Stimulated activated CD4-positive, alpha-beta T cell treated with anti-CD3 and anti-CD28 coated beads, Interleukin-1b, Interleukin-23, amount 100 ng/mL, for 1 hour (primary cell): Measurements from ENCODE around the gene CAPN3.

Source experiments
- DNase-seq, 2 donors: peaks; one replicate each; pipeline ENCODE4 v3.0.0-alpha.2; 2020; ENCODE audit warnings: low read depth in 2 of 2

The CAPN3 gene

GRCh38 chr15:42453826-42454225, 94.5 kb downstream of the CAPN3 start:
- DNase-seq = no peak

- DNase-seq = no peak
Observed at GRCh38 chr15:42456531-42456930, 97.2 kb downstream of the CAPN3 start.

GRCh38 chr15:42456971-42457370, 97.7 kb downstream of the CAPN3 start:
- no peak for DNase-seq

GRCh38 chr15:42457445-42458442, 98.4 kb downstream of the CAPN3 start:
- DNase-seq = no peak

GRCh38 chr15:42461261-42461660, 102.0 kb downstream of the CAPN3 start:
- DNase-seq = no peak
